CD4-positive, alpha-beta T cell treated with Interleukin-4 for 1 hour (primary cell): ENCODE measurements around the gene RAB39A.

ENCODE experiments used
- DNase-seq, 2 donors: peaks; one replicate each; pipeline ENCODE4 v3.0.0-alpha.2; 2020 to 2022

RAB39A gene

DNA sequence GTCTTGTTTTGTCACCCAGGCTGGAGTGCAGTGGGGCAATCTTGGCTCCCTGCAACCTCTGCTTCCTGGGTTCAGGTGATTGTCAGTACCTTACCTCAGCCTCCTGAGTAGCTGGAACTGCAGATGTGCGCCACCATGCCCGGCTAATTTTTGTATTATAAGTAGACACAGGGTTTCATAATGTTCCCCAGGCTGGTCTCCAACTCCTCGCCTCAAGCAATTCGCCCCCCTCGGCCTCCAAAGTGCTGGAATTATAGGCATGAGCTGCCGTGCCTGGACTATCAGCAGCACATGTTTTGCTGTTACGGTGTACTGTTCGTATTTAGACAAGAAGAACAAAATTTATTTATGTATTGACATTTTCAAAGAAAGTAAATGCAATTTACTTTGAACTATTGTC is 34.8 kb downstream of the RAB39A start:
- DNase-seq = no peak

DNA sequence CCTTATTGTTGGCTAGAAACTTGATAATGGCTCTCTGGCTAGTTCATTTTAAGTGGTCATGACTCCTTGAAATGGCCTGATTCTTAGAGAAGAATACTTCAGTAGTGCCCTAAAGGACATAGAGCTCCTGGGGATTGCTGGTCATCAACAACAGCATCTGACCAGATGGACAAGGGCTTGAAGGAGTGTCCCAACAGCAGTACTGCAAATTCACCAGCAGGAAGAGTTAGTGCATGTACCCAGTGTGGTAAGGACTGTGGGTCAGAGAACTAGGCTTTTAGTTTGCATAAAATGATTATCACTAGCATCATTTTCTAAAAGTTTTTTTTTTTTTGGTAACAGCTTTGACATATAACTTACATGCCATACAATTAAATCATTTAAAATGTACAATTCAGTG is 41.0 kb downstream of the RAB39A start:
- DNase-seq = no peak

DNA sequence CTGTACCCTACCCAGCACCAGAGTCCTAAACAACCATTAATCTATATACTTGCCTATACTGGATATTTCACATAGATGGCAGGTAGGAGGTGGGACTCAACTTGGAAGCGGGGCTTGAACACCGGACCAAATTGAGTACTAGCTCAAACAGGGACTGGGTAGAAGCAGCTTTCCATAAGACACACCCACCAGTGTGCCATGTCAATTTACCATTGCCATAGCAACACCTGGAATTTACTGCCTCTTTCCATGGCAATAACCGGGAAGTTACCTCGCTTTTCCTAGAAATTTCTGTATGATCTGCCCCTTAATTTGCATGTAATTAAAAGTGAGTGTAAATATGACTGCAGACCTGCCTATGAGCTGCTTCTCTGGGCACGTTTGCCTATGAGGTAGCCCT is 41.8 kb downstream of the RAB39A start:
- DNase-seq = no peak

DNA sequence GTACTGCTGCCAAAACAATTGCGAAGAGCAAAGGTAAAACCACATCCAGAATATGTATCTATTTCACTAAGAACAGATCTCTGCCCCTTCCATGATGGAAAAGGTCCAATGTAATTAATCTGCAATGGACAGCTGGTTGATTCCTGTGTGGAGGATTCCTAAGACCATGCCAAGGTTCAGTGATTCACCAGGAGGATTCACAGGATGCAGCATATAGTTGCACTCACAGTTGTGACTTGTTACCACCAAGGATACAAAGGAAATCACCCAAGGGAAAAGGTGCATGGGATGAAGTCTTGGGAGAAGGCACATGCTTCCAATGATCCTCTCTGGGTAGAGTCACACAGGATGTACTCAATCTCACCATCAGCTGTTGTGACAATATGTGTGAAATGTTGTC is 45.4 kb downstream of the RAB39A start:
- DNase-seq = no peak

DNA sequence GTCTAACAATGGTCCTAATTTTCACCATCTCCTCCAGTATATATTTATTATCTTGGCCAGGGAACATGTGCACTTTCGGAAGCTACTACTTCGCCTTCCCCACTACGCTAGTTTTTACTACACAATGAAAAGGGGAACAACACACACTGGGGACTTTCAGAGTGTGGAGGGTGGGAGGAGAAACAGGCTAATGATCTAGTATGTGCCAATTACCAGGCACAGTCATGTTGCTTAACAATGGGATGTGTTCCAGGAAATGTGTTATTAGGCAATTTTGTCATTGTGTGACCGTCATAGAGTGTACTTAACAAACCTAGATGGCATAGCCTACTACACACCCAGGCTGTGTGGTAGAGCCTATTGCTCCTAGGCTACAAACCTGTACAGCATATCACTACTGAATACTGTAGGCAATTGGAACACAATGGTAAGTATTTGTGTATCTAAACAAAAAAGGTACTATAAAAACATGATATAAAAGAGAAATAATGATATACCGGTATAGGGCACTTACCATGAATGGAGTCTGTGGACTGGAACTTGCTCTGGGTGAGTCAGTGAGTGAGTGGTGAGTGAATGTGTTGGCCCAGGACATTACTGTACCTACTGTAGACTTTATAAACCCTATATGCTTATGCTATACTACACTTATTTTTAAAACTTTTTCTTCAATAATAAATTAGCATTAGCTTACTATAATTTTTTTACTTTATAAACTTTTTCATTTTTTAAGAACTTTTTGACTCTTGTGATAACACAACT is 60.3 kb downstream of the RAB39A start:
- DNase-seq = peak; percentile 8 to 45

DNA sequence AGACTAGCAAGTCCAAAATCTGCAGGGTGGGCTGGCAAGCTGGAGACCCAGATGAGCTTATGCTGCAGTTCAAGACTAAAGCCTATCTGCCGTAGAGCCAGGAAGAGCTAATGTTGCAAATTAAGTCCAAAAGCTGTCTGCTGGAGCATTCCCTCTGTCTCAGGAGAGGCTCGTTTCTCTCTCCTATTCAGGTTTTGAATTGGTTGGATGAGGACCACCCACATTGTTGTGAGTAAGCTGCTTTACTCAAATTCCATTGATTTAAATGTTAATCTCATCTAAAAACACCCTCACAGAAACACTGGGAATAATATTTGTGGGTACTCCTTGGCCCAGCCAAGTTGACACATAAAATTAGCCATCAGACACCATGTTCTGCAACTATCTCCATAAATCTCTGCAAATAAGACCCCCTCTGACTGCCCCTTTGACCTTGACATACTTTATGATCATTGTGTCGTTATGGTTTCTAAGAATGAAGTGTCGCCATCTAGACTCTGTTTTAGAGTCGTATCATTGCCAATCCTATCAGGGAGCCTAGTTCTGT is 63.7 kb downstream of the RAB39A start:
- no peak for DNase-seq

DNA sequence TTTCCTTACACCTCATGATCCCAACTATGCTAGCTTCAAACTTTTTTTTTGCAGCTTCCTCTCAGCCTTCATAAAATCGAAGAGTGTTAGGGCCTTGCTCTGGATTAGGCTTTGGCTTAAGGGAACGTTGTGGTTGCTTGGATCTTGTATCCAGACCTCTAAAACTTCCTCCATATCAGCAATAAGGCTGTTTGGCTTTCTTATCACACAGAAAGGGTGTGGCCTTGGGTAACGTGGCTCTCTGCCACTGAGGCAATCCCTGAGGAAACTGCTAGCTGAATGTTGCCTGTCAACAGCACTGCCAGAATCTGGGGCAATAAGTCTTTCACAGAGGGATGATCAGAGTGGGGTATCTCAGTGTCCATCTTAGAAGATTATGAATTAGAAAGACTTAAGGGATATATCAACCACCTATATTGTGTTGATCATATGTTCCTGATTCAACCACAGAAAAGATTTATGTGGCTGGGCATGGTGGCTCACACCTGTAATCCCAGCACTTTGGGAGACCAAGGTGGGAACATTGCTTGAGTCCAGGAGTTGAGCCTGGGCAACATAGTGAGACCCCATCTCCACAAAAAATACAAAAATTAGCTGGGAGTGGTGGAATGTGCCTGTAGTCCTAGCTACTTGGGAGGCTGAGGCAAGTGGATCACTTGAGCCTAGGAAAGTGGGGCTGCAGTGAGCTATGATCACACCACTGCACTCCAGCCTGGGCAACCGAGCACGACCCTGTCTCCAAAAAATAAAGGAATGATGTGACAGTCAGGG is 67.9 kb downstream of the RAB39A start:
- no peak for DNase-seq

DNA sequence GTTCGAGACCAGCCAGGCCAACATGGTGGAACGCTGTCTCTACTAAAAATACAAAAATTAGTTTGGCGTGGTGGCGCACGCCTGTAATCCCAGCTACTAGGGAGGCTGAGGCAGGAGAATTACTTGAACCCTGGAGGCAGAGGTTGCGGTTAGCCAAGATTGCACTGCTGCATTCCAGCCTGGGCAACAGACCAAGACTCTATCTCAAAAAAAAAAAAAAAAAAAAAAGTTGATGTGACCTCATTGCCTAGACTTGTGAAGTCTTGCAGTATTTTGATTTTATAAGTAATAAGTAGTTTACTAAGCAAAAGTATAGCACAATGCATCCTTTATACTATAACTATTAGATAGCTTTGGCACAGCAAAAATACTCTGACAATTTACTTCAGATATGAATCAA is 70.5 kb downstream of the RAB39A start:
- no peak for DNase-seq

DNA sequence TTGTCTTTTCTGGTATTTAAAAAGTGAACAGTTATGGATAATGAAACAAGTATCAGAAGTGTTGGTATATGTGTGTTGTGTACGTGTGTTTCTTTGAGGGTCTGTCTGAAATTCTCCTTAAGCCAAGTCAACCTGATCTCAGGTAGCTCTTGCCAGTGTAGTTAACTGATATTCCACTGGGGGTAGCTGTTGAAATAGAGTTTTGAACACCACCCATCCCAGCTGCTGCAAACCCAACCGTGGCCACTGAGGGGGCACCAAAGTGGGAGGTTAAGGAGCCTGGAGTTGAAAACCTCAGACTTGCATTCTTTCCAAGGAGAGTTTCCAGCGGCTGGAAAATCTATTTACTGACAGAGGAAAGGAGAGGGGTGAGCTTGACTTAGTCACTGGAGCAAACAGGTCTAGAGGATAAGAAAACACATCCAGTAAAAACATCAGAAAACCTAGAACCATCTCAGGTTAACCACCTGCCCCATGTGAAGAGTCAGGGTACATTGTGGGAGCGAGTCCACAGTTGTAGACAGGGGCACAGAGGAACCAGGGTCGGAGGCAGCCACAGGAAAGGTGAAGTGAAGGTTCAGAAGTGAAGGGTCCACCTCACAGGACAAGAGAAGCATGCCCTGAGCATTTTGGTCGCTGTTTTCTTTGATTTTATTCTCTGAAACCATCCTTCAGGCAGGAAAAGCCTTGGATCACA is 71.7 kb downstream of the RAB39A start:
- peak; percentile 14 to 45 for DNase-seq

DNA sequence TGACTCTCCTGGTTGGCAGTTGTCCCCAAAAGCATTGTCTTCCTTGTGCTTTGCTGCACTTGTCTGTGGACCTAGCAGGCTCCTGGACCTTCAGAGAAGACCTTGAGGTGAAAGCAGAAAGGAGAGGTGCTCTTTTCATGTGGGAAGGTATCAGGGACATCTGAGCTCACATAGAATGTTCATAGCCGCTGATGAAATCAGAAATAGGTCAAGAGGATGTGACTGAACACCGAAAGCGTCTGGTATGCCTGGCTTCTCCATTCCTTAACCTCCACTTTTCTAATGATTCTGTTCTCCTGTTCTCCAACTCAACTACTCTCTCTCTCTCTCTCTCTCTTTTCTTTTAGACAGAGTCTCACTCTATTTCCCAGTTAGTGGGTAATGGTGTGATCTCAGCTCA is 74.2 kb downstream of the RAB39A start:
- no peak for DNase-seq

DNA sequence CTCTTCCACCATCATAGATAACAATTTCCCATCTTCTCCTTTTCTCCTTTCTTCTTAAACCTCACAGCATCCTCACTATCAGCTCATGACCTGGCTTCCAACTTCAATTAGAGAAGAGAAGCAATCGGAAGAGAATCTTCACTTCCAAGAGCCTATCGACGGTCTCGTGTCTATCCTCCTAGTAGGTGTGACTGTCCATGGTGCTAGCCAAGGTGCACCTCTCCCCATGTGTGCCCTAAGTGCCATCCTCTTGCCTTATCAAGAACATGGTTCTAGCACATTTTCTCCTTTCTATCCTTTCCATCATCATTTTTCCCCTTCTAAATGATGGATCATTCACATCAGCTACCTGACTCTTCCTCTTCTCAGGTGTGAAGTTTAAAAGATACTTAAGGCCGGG is 75.4 kb downstream of the RAB39A start:
- DNase-seq = no peak

DNA sequence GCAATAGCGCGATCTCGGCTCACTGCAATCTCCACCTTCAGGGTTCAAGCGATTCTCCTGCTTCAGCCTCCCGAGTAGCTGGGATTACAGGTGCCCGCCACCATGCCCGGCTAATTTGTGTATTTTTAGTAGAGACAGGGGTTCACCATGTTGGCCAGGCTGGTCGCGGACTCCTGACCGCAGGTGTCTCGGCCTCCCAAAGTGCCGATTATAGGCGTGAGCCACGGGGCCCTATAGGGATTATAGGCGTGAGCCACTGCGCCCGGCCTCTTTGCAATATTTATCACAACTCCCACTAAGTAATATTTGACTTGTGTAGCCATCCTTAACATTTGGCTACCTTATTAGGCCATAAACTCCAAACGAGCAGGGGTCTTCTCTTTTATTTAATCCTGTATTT is 79.6 kb downstream of the RAB39A start:
- no peak for DNase-seq

DNA sequence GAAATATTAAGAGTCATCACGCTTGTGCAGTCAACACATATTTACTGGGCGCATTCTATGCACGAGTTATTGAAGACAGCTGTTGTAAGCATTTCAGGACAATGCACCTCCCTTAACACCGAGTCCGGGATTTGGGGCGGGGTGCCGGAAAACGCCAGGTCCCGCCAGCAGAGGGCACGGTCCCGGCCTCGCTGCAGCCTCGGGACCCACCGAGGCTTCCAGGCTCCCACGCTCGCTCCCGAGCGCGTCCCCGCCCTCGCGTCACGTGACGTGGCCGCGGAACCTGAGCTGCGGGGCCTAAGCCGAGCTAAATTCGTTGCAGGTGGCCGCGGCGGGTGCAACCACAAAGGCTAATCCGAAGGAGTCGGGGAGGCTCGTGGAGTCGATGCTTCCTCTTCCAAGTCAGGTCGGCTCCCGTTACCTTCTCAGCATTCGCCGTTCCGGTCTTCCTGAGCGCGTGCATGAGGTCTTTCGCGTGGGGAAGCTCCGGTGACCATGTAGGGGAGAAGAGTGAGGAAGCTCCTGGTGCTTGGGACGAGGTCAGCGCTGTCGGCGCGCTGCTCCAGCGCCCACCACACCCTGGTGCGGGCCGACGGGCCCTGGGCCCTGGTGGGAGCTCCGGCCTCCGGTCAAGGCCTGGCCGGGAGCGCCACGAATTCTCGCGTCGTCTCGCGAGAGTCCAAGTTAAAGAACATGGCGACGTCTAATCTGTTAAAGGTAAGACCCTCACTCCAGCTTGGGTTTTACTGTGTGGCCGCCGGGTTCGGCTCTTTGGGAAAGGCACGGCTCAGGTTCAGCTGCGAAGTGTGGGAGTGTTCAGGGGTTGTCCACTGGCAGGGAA is 80.6 kb downstream of the RAB39A start, which contains the start of gene CUL5:
Gene CUL5 (plus strand): TSS at position 243 of the 841 bp plus-strand sequence. CDS start 451 bp downstream, at position 694.
- DNase-seq = peak; percentile 89 to 90

DNA sequence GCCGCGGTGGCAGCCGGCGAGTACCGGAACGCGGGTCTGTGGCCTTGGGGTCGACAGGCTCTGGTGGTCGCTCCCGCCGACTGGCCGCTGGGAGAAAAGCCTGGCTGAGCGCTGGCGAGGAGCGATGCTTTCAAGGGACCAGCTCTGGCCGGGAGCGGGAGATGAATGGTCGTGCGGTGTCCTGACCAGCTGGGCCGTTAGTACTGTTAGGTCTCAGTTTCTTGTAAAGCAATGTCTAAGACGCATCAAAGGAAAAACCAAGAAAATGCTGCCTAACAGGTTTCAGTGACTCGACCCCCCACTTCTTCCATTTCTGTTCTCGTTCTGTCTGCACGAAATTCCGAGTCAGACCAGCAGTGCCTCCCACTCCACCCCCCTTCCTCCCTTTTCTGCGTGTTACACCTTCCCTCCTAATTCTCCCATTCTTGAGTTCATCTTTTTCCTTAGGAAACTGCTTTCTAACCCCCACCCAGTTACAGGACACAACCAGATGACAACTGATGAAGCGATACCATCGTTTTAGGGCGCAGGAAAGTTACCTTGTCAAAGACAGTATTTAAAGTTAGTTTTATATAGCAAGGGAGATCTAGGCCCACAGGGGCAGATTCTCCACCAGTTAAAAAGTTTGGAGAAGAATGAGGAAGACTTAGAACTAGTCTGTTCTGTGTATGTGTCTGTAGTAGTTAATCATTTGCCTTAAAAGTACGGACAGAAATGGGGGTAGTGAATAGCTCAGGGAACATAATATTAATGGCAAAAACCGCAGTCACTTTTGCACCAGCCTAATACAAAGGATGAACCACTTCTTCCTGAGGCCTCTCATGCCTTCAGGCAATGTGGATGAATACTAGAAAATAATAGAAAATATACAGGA is 81.5 kb downstream of the RAB39A start:
- no peak for DNase-seq

DNA sequence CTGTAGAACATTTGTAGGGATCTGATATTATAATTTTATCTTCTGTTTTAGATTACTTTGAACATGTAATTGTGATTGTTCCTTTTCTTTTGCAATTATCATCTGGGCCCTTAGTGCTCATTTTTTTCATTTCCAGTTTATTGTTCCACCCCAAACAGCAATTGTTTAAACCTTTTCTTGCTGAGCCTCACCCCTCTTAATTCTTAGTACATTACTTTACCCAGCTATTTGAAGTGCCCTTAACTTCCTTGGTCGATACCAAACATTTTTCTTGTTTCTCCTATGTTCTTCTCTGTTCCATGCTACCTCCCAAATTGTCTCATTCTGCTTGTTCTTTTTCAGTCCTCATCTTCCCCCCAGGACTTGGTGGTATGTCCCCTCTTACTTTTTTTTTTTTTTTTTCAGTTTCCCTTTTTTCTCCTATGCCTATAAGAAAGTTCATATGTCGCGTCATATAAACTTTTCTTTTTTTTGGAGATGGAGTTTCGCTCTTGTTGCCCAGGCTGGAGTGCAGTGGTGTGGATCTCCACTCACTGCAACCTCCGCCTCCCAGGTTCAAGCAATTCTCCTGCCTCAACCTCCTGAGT is 84.0 kb downstream of the RAB39A start:
- no peak for DNase-seq
